ENCODE results near the gene COL4A2. TPM values are rescaled to one million over a fixed set of nuclear protein-coding genes. Genes with fewer than 3 reads are reported as not detected.
"Not testable (repeated sequence)": the region's sequence is repeated elsewhere in the genome, so short reads cannot be mapped to it uniquely, and the experiment has no call there.

COL4A2 gene
- total RNA-seq, 4 donors from 2014 or later, result 419 to 931 (median 555) TPM

DNA sequence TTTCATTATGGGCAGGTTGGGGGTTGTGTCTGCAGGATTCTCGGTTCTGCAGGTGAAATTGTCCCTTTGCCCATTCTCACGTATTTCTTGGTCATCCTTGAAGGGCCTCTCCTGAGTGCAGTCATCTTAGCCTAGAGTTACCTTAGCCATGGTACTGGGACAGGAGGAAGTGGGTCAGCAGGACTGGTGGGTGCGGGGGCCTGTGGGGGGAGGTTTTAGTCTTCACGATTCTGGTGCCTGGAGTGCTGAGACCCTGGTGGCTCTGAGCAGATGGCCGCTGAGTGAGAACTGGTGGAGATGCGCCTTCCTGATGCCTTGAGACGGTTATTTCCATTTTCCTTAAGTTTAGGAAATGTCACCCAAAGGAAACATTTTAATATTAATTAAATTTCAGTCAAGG is 11.8 kb downstream of the COL4A2 start:
- DNase-seq (ENCODE audit: extremely low spot score), result no peak
- intact Hi-C loops (cut with DNase I), result no loop called here
- Histone ChIP-seq H3K4me1 (peaks cover 95 to 99% (median 97%) of the 10 kb centered on the region in 4 donors), H3K4me3 (no peak overlapping the region), H3K27ac (replicated peaks in 1 of 4) (peak overlapping the region; percentile 81 to 98 (median 92)), H3K27me3 (no peaks in the 10 kb centered on the region), H3K9me3 (no peaks in the 10 kb centered on the region), H3K36me3 (peaks cover 0 to 28% (median 19%) of the 10 kb centered on the region in 4 donors)
- TF ChIP-seq POLR2A (IDR thresholded peaks at IDR 0.05; ENCODE audit: low read depth) (no peak), POLR2AphosphoS5 (IDR thresholded peaks at IDR 0.05) (no peak), EP300 (IDR thresholded peaks at IDR 0.05) (no peak), CTCF (IDR thresholded peaks at IDR 0.05) (no peak)
- 75% methylated on average over 7 of the region's 7 CpGs for WGBS

DNA sequence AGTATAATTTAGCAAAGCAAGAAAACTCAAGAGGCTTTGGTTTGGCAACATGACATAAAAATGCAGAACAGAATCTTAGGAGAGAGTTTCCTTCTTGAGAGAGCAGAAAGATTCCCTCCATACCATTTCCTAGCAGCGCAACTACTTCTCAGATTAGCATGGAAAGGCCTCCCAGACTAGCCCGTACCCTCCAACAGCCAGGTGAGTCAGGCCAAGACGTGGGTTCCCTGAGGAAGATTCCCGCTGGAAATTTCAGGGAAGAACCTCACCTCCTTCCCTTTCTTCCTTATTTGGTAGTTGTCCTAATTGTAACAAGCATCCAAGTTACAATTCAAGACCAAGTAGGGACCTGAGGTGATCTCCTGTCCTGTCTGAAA is 12.3 kb downstream of the COL4A2 start:
- no peak for DNase-seq (ENCODE audit: extremely low spot score)
- H3K27me3 ChIP-seq, result no peaks in the 10 kb centered on the region
- peak overlapping the region; percentile 81 to 98 (median 92) for H3K27ac ChIP-seq (replicated peaks in 1 of 4)
- H3K4me3 ChIP-seq, result peak overlapping the region in 1 of 4 donors; percentile 12
- peaks cover 95 to 99% (median 97%) of the 10 kb centered on the region in 4 donors for H3K4me1 ChIP-seq
- TF ChIP-seq EP300 (IDR thresholded peaks at IDR 0.05) (no peak), POLR2AphosphoS5 (IDR thresholded peaks at IDR 0.05) (no peak), CTCF (IDR thresholded peaks at IDR 0.05) (no peak), POLR2A (IDR thresholded peaks at IDR 0.05; ENCODE audit: low read depth) (no peak)
- no peaks in the 10 kb centered on the region for H3K9me3 ChIP-seq
- WGBS, result 78% methylated on average over 4 of the region's 4 CpGs
- peaks cover 0 to 24% (median 19%) of the 10 kb centered on the region in 4 donors for H3K36me3 ChIP-seq
- intact Hi-C loops (cut with DNase I), result no loop called here

- intact Hi-C loops (cut with DNase I), result no loop called here
- H3K9me3 ChIP-seq, result no peaks in the 10 kb centered on the region
- WGBS, result 70% methylated on average over 18 of the region's 19 CpGs
- H3K27me3 ChIP-seq, result no peaks in the 10 kb centered on the region
- H3K27ac ChIP-seq (replicated peaks in 1 of 4), result peak overlapping the region; percentile 81 to 98 (median 92)
- peaks cover 0 to 24% (median 16%) of the 10 kb centered on the region in 4 donors for H3K36me3 ChIP-seq
- DNase-seq (ENCODE audit: extremely low spot score), result no peak
- peak overlapping the region in 3 of 4 donors; percentile 8 to 24 (median 12) for H3K4me3 ChIP-seq
- TF ChIP-seq POLR2AphosphoS5 (IDR thresholded peaks at IDR 0.05), result peak; percentile 39 to 52
- TF ChIP-seq POLR2A (IDR thresholded peaks at IDR 0.05; ENCODE audit: low read depth), result no peak
- peaks cover 95 to 99% (median 97%) of the 10 kb centered on the region in 4 donors for H3K4me1 ChIP-seq
These were observed 12.9 kb downstream of the COL4A2 start for GRCh38 chr13:110319774-110320509.

DNA sequence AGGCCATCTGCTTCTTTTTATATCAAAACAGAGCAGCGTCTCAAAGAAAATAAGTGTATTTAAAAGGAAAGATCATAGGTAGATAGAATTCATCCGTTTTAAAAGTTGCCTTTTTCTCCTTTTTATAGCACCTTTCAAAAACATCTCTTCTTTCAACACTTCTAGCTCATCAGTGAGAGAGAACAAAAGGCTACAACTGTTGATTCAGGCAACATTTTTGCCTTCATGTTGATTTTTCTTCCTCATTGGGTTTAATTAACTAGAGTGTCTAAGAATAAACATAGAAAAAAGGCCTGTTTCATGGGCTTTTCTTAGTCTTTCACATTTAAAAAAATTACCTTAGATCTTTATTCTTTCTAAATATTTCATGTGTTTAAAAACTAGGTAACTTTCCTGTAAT is 13.6 kb downstream of the COL4A2 start:
- H3K9me3 ChIP-seq, result no peaks in the 10 kb centered on the region
- DNase-seq (ENCODE audit: extremely low spot score), result no peak
- 32% methylated on average over 2 of the region's 2 CpGs for WGBS
- TF ChIP-seq EP300 (IDR thresholded peaks at IDR 0.05) (no peak), CTCF (IDR thresholded peaks at IDR 0.05) (no peak), POLR2A (IDR thresholded peaks at IDR 0.05; ENCODE audit: low read depth) (no peak), POLR2AphosphoS5 (IDR thresholded peaks at IDR 0.05) (no peak)
- H3K27ac ChIP-seq (replicated peaks in 1 of 4), result peak overlapping the region; percentile 81 to 98 (median 92)
- peaks cover 88 to 99% (median 97%) of the 10 kb centered on the region in 4 donors for H3K4me1 ChIP-seq
- peaks cover 0 to 24% (median 16%) of the 10 kb centered on the region in 4 donors for H3K36me3 ChIP-seq
- no peak overlapping the region for H3K4me3 ChIP-seq
- no peaks in the 10 kb centered on the region for H3K27me3 ChIP-seq
- intact Hi-C loops (cut with DNase I), result no loop called here

DNA sequence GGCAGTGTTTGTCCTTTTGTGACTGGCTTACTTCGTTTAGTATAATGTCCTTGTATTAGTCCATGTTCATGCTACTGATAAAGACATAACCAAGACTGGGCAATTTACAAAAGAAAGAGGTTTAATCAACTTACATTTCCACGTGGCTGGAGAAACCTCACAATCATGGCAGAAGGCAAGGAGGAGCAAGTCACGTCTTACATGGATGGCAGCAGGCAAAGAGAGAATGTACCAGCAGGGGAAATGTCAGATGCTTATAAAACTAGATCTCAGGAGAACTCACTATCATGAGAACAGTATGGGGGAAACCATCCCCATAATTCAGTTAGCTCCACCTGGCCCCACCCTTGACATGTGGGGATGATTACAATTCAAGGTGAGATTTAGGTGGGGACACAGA is 14.5 kb downstream of the COL4A2 start:
- H3K4me3 ChIP-seq; H3K9me3 ChIP-seq; H3K27me3 ChIP-seq; intact Hi-C loops (cut with DNase I); DNase-seq (ENCODE audit: extremely low spot score): not testable (repeated sequence)
- Histone ChIP-seq H3K27ac (replicated peaks in 1 of 4) (peak overlapping the region; percentile 79 to 98 (median 92)), H3K36me3 (peaks cover 0 to 21% (median 12%) of the 10 kb centered on the region in 4 donors), H3K4me1 (peaks cover 87 to 99% (median 97%) of the 10 kb centered on the region in 4 donors)
- WGBS, result 64% methylated on average over 3 of the region's 3 CpGs

Measured in esophagus muscularis mucosa (tissue), 4 donors.